Thoracic aorta (tissue), 2 donors: ENCODE results near the gene MFAP4. TPM values are rescaled to one million over a fixed set of nuclear protein-coding genes. Genes with fewer than 3 reads are reported as not detected.

Source experiments
- ATAC-seq: fragments of 150-250 bp; one replicate; pipeline ENCODE4 v1.8.0; 2017; ENCODE audit warnings: low read depth; ENCODE audit not compliant: insufficient number of reproducible peaks, low FRiP score
- DNase-seq: peaks from one replicate; pipeline ENCODE4 v3.0.0-alpha.2; 2020; ENCODE audit warnings: low spot score
- H3K27ac ChIP-seq, 2 donors: fragments of 200-600 bp; sonication (generic); 1 replicate in 1 of 2; 2 replicates in 1 of 2; pipeline ENCODE4 v1.5.1; 2016; ENCODE audit warnings: mild to moderate bottlenecking in 2 of 2, moderate library complexity in 2 of 2
- H3K27me3 ChIP-seq: fragments of 200-600 bp; sonication (generic); replicated peaks from 2 replicates; pipeline ENCODE4 v1.6.0; 2016; ENCODE audit warnings: mild to moderate bottlenecking; ENCODE audit not compliant: insufficient read depth
- H3K36me3 ChIP-seq: fragments of 200-600 bp; sonication (generic); one replicate; pipeline ENCODE4 v1.5.1; 2016
- H3K4me1 ChIP-seq, 2 donors: fragments of 200-600 bp; sonication (generic); 1 replicate in 1 of 2; 2 replicates in 1 of 2; pipeline versions ENCODE4 v1.5.1 to v1.6.0; 2016; ENCODE audit warnings: low read depth in 2 of 2, mild to moderate bottlenecking in 1 of 2; ENCODE audit not compliant: control insufficient read depth in 1 of 2
- H3K4me3 ChIP-seq: fragments of 200-600 bp; sonication (generic); 2 replicates; pipeline ENCODE4 v1.5.1; 2016; ENCODE audit warnings: mild to moderate bottlenecking
- H3K9me3 ChIP-seq: fragments of 200-600 bp; sonication (generic); 2 replicates; pipeline ENCODE4 v1.5.1; 2016
- CTCF ChIP-seq: fragments of 200-600 bp; sonication (generic); IDR thresholded peaks from one replicate; pipeline ENCODE4 v1.5.1; 2019; ENCODE audit warnings: antibody characterized with exemption
- total RNA-seq, 2 donors: library from RNA; depleted of rRNA; stranded (reverse); fragments of >200 nt; gene quantifications; one replicate each; pipeline versions ENCODE4 v1.1.0 to v1.2.3, GENCODE V29; 2016

MFAP4 gene
- total RNA-seq, 2 donors from 2014 or later, result 425 to 501 TPM

- ATAC-seq (no peak), DNase-seq (no peak)
- no peak for TF ChIP-seq CTCF
- no peak overlapping the region for H3K4me3 ChIP-seq
- H3K4me1 ChIP-seq, result peaks cover 0 to 8% of the 10 kb centered on the region in 2 donors
- no peaks in the 10 kb centered on the region for H3K27me3 ChIP-seq
- no peaks in the 10 kb centered on the region for H3K9me3 ChIP-seq
- no peaks in the 10 kb centered on the region for H3K36me3 ChIP-seq
- no peak overlapping the region for H3K27ac ChIP-seq
These were observed 26.2 kb downstream of the MFAP4 start for GRCh38 chr17:19360772-19361171.

- Histone ChIP-seq H3K27me3 (no peaks in the 10 kb centered on the region), H3K27ac (no peak overlapping the region), H3K4me1 (peaks cover 0 to 8% of the 10 kb centered on the region in 2 donors), H3K36me3 (no peaks in the 10 kb centered on the region), H3K4me3 (no peak overlapping the region), H3K9me3 (no peaks in the 10 kb centered on the region)
- no peak for ATAC-seq
- DNase-seq, result no peak
- no peak for TF ChIP-seq CTCF
These were observed 27.1 kb downstream of the MFAP4 start for GRCh38 chr17:19359856-19360255.

- Histone ChIP-seq H3K27me3 (no peaks in the 10 kb centered on the region), H3K4me3 (no peak overlapping the region), H3K36me3 (no peaks in the 10 kb centered on the region), H3K27ac (no peak overlapping the region), H3K4me1 (peaks cover 0 to 8% of the 10 kb centered on the region in 2 donors), H3K9me3 (no peaks in the 10 kb centered on the region)
- ATAC-seq (no peak), DNase-seq (no peak)
- no peak for TF ChIP-seq CTCF
These were observed 27.8 kb downstream of the MFAP4 start for GRCh38 chr17:19359151-19359550.

GRCh38 chr17:19357761-19358160, 29.2 kb downstream of the MFAP4 start:
- no peak overlapping the region for H3K27ac ChIP-seq
- DNase-seq, result no peak
- H3K9me3 ChIP-seq, result no peaks in the 10 kb centered on the region
- no peaks in the 10 kb centered on the region for H3K27me3 ChIP-seq
- ATAC-seq, result no peak
- H3K36me3 ChIP-seq, result no peaks in the 10 kb centered on the region
- no peak overlapping the region for H3K4me3 ChIP-seq
- H3K4me1 ChIP-seq, result peaks cover 0 to 8% of the 10 kb centered on the region in 2 donors
- no peak for TF ChIP-seq CTCF

GRCh38 chr17:19357351-19357750, 29.6 kb downstream of the MFAP4 start:
- no peak for TF ChIP-seq CTCF
- no peaks in the 10 kb centered on the region for H3K36me3 ChIP-seq
- no peaks in the 10 kb centered on the region for H3K27me3 ChIP-seq
- peaks cover 0 to 8% of the 10 kb centered on the region in 2 donors for H3K4me1 ChIP-seq
- ATAC-seq, result no peak
- H3K27ac ChIP-seq, result no peak overlapping the region
- no peaks in the 10 kb centered on the region for H3K9me3 ChIP-seq
- H3K4me3 ChIP-seq, result no peak overlapping the region
- no peak for DNase-seq
